Activated CD8-positive, alpha-beta T cell treated with anti-CD3 and anti-CD28 coated beads, Interleukin-2, amount 10 ng/mL, durations not matched to agents 7 days and 5 days (primary cell): ENCODE results near the gene WSCD2. TPM values are rescaled to one million over a fixed set of nuclear protein-coding genes. Genes with fewer than 3 reads are reported as not detected.

Experiments
- total RNA-seq, 2 experiments: library from RNA; stranded (reverse); gene quantifications; one replicate each; pipeline ENCODE4 v1.2.3, GENCODE V29; 2021

WSCD2 gene
- total RNA-seq, 2 experiments from 2014 or later, result not detected

Other genes starting within 250 kb of the WSCD2 start
- under 1 TPM in 1 of 2 experiments, not detected in 1; 0.08 TPM for gene CMKLR1, start 210.0 kb downstream of the WSCD2 start, total RNA-seq